Measurements from ENCODE around the gene CTSZ. TPM values are rescaled to one million over a fixed set of nuclear protein-coding genes. Genes with fewer than 3 reads are reported as not detected.

Gene CTSZ
- total and polyA plus RNA-seq, 10 of the 15 experiments (the other 5 are each of a cell fraction or from before 2014, with no cell fraction given), result 6.0 to 301 (median 154) TPM

DNA sequence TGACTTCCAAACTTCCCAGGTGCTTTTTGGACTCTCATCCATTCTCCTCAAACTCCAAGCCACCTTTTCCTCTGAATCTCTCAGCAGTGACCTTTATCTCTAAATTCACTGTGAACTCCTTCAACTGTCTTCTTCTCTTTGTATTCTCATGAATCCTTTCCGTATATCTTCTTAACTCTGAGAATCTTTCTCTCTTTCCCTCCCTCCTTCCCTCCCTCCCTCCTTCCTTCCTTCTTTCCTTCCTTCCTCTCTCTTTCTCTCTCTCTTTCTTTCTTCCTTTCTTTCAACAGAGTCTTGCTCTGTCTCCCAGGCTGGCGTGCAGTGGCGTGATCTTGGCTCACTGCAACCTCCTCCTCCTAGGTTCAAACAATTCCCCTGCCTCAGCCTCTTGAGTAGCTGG, 39.8 kb upstream of the CTSZ start:
- BruUV-seq (replicated peaks), result no TSS peak
- Histone ChIP-seq H3K36me3 (ENCODE audit: control insufficient read depth in 2 of 2, insufficient read depth in 2 of 2, low read length in 1 of 2) (no peaks in the 10 kb centered on the region), H3K4me2 (ENCODE audit: control insufficient read depth, insufficient read depth) (no peak overlapping the region), H3K27me3 (replicated peaks in 1 of 2; ENCODE audit: control insufficient read depth in 2 of 2, insufficient read depth in 2 of 2, low read length in 1 of 2) (no peaks in the 10 kb centered on the region; a peak in 1 of 4 replicates), H2AFZ (ENCODE audit: control insufficient read depth, low read depth, low read length) (no peak overlapping the region), H3K4me3 (no peak overlapping the region), H3K9me3 (replicated peaks; ENCODE audit: control insufficient read depth, insufficient read depth, low read length) (no peaks in the 10 kb centered on the region), H3K27ac (ENCODE audit: control insufficient read depth, insufficient read depth) (no peak overlapping the region), H4K20me1 (ENCODE audit: control insufficient read depth, insufficient read depth) (no peaks in the 10 kb centered on the region), H3K9ac (ENCODE audit: control insufficient read depth, insufficient read depth, low read length) (no peak overlapping the region), H3K79me2 (ENCODE audit: control insufficient read depth, insufficient read depth, low read length) (peaks cover 10% of the 10 kb centered on the region), H3K4me1 (ENCODE audit: control insufficient read depth, insufficient read depth, low read length) (peaks cover 13% of the 10 kb centered on the region)
- ChIA-PET RAD21 (ENCODE audit: unreplicated experiment) (no interaction called here), SMC1A (ENCODE audit: uncharacterized antibody, unreplicated experiment) (interaction anchor here (0.9 kb wide), 1 partner anchor 9 kb away, joined by 3 read pairs; no protein-coding TSS in a partner anchor), CTCF (interaction anchor here (0.6 kb wide), 1 partner anchor 180 kb away, joined by 3 read pairs; no protein-coding TSS in a partner anchor), POLR2A (no interaction called here)
- intact Hi-C loops (cut with micrococcal nuclease; ENCODE audit: unreplicated experiment), result no loop called here
- WGBS (ENCODE audit: insufficient coverage, insufficient replicate concordance, low lambda C conversion rate, missing lambda C conversion rate), result 91% methylated on average over 3 of the region's 3 CpGs
- TF ChIP-seq MEF2B (IDR thresholded peaks at IDR 0.05; ENCODE audit: partially characterized antibody, poor library complexity, severe bottlenecking) (no peak), GATAD2B (conservative IDR thresholded peaks at IDR 0.05; ENCODE audit: low read depth) (no peak), MXI1 (IDR thresholded peaks at IDR 0.05; ENCODE audit: low read depth, low read length) (no peak), ZNF207 (IDR thresholded peaks at IDR 0.05; ENCODE audit: borderline replicate concordance) (no peak), MYC (IDR thresholded peaks at IDR 0.05; ENCODE audit: insufficient read depth, insufficient read length, insufficient replicate concordance, low read length, severe bottlenecking) (no peak)
- TF ChIP-seq, protein P1, sequence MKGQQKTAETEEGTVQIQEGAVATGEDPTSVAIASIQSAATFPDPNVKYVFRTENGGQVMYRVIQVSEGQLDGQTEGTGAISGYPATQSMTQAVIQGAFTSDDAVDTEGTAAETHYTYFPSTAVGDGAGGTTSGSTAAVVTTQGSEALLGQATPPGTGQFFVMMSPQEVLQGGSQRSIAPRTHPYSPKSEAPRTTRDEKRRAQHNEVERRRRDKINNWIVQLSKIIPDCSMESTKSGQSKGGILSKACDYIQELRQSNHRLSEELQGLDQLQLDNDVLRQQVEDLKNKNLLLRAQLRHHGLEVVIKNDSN (IDR thresholded peaks at IDR 0.05; ENCODE audit: borderline replicate concordance, extremely low read length, insufficient read depth, low read depth, low read length), result no peak
- TF ChIP-seq, protein P2, sequence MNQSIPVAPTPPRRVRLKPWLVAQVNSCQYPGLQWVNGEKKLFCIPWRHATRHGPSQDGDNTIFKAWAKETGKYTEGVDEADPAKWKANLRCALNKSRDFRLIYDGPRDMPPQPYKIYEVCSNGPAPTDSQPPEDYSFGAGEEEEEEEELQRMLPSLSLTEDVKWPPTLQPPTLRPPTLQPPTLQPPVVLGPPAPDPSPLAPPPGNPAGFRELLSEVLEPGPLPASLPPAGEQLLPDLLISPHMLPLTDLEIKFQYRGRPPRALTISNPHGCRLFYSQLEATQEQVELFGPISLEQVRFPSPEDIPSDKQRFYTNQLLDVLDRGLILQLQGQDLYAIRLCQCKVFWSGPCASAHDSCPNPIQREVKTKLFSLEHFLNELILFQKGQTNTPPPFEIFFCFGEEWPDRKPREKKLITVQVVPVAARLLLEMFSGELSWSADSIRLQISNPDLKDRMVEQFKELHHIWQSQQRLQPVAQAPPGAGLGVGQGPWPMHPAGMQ (IDR thresholded peaks at IDR 0.05; ENCODE audit: borderline replicate concordance), result no peak
- TF ChIP-seq, protein P3, sequence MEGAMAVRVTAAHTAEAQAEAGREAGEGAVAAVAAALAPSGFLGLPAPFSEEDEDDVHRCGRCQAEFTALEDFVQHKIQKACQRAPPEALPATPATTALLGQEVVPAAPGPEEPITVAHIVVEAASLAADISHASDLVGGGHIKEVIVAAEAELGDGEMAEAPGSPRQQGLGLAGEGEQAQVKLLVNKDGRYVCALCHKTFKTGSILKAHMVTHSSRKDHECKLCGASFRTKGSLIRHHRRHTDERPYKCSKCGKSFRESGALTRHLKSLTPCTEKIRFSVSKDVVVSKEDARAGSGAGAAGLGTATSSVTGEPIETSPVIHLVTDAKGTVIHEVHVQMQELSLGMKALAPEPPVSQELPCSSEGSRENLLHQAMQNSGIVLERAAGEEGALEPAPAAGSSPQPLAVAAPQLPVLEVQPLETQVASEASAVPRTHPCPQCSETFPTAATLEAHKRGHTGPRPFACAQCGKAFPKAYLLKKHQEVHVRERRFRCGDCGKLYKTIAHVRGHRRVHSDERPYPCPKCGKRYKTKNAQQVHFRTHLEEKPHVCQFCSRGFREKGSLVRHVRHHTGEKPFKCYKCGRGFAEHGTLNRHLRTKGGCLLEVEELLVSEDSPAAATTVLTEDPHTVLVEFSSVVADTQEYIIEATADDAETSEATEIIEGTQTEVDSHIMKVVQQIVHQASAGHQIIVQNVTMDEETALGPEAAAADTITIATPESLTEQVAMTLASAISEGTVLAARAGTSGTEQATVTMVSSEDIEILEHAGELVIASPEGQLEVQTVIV (IDR thresholded peaks at IDR 0.05; ENCODE audit: borderline replicate concordance, partially characterized antibody), result no peak
- TF ChIP-seq, protein P4, sequence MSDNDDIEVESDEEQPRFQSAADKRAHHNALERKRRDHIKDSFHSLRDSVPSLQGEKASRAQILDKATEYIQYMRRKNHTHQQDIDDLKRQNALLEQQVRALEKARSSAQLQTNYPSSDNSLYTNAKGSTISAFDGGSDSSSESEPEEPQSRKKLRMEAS (IDR thresholded peaks at IDR 0.05; ENCODE audit: low read depth, low read length), result no peak
- ATAC-seq, result no peak
- in situ Hi-C loops (cut with MboI), result loop anchor here (10.0 kb wide), 1 partner anchor 392 kb away; the partner anchor contains the start of gene STX16
- FAIRE-seq, result no peak
- no peak for DNase-seq (ENCODE audit: low read depth, low spot score)

Measured in GM12878 (cell line).